Neuronal stem cell (in vitro differentiated cells): Measurements from ENCODE around the gene PACS1.

Experiments used
- DNase-seq: peaks from one replicate; pipeline ENCODE4 v3.0.0-alpha.2; 2013; ENCODE audit warnings: low spot score
- H2AFZ ChIP-seq: one replicate; pipeline ENCODE4 v1.6.1; 2013; ENCODE audit warnings: mild to moderate bottlenecking, low read length, inconsistent platforms
- H2AK5ac ChIP-seq: 2 replicates; pipeline ENCODE4 v1.6.1; 2013; ENCODE audit warnings: low read depth, mild to moderate bottlenecking, inconsistent platforms, low read length, moderate library complexity, mixed read lengths
- H2BK120ac ChIP-seq: 2 replicates; pipeline ENCODE4 v1.6.1; 2013; ENCODE audit warnings: low read depth, mild to moderate bottlenecking, inconsistent platforms, low read length, moderate library complexity, mixed read lengths
- H2BK12ac ChIP-seq: one replicate; pipeline ENCODE4 v1.6.1; 2013; ENCODE audit warnings: low read length, inconsistent platforms
- H2BK15ac ChIP-seq: 2 replicates; pipeline ENCODE4 v1.6.1; 2013; ENCODE audit warnings: mild to moderate bottlenecking, low read length, inconsistent platforms, mixed read lengths
- H2BK5ac ChIP-seq: one replicate; pipeline ENCODE4 v1.6.1; 2013; ENCODE audit warnings: inconsistent platforms, mild to moderate bottlenecking, low read length, moderate library complexity
- H3K14ac ChIP-seq: one replicate; pipeline ENCODE4 v1.6.1; 2013; ENCODE audit warnings: low read length, inconsistent platforms
- H3K18ac ChIP-seq: 2 replicates; pipeline ENCODE4 v1.6.1; 2013; ENCODE audit warnings: low read length, inconsistent platforms
- H3K23ac ChIP-seq: 2 replicates; pipeline ENCODE4 v1.6.1; 2013; ENCODE audit warnings: low read depth, mild to moderate bottlenecking, mixed read lengths, low read length, inconsistent platforms; ENCODE audit not compliant: poor library complexity
- H3K27ac ChIP-seq: replicated peaks from 3 replicates; pipeline ENCODE4 v1.5.1; 2013; ENCODE audit warnings: low read length, inconsistent platforms
- H3K27me3 ChIP-seq, 3 experiments: 2 replicates each; pipeline ENCODE4 v1.6.1; 2013; ENCODE audit warnings: low read length in 3 of 3, mild to moderate bottlenecking in 2 of 3, inconsistent platforms in 1 of 3, low read depth in 1 of 3, mixed read lengths in 1 of 3, moderate library complexity in 1 of 3; ENCODE audit not compliant: control insufficient read depth in 3 of 3, insufficient read depth in 3 of 3
- H3K36me3 ChIP-seq, 2 donors: replicated peaks in 1 of 2; 2 replicates each; pipeline ENCODE4 v1.6.1; 2013; ENCODE audit warnings: low read length in 2 of 2; ENCODE audit not compliant: control insufficient read depth in 2 of 2, insufficient read depth in 2 of 2
- H3K4ac ChIP-seq: 2 replicates; pipeline ENCODE4 v1.6.1; 2013; ENCODE audit warnings: inconsistent platforms, mild to moderate bottlenecking, low read length, moderate library complexity
- H3K4me1 ChIP-seq, 2 donors: 1 replicate in 1 of 2; 2 replicates in 1 of 2; pipeline ENCODE4 v1.6.1; 2013; ENCODE audit warnings: low read length in 2 of 2, low read depth in 1 of 2; ENCODE audit not compliant: control insufficient read depth in 2 of 2, insufficient read depth in 1 of 2
- H3K4me2 ChIP-seq: one replicate; pipeline ENCODE4 v1.6.1; 2013; ENCODE audit warnings: mild to moderate bottlenecking, low read length, inconsistent platforms; ENCODE audit not compliant: insufficient read depth, poor library complexity, severe bottlenecking
- H3K4me3 ChIP-seq, 2 donors: 2 replicates each; pipeline ENCODE4 v1.5.1; 2013; ENCODE audit warnings: low read length in 2 of 2, mild to moderate bottlenecking in 2 of 2, inconsistent platforms in 1 of 2, moderate library complexity in 1 of 2
- H3K79me1 ChIP-seq: one replicate; pipeline ENCODE4 v1.6.1; 2013; ENCODE audit warnings: low read depth, mild to moderate bottlenecking, inconsistent platforms, low read length, moderate library complexity
- H3K9ac ChIP-seq: one replicate; pipeline ENCODE4 v1.6.1; 2013; ENCODE audit warnings: mild to moderate bottlenecking, low read depth, low read length, inconsistent platforms; ENCODE audit not compliant: poor library complexity
- H3K9me3 ChIP-seq, 2 donors: replicated peaks in 1 of 2; 2 replicates each; pipeline versions ENCODE3 to v1.6.1; 2013; ENCODE audit warnings: low read length in 2 of 2, mild to moderate bottlenecking in 2 of 2, inconsistent platforms in 1 of 2, low read depth in 1 of 2, mixed read lengths in 1 of 2, moderate library complexity in 1 of 2; ENCODE audit not compliant: control insufficient read depth in 2 of 2, insufficient read depth in 1 of 2
- H4K8ac ChIP-seq: one replicate; pipeline ENCODE4 v1.6.1; 2013; ENCODE audit warnings: low read depth, mild to moderate bottlenecking, inconsistent platforms, low read length, moderate library complexity
- H4K91ac ChIP-seq: one replicate; pipeline ENCODE4 v1.6.1; 2013; ENCODE audit warnings: low read length, low read depth, mild to moderate bottlenecking, inconsistent platforms; ENCODE audit not compliant: poor library complexity
- WGBS, 2 donors: extraction: QIAGEN DNeasy Blood & Tissue Kit; methylation state at CpG; one replicate each; pipeline ENCODE4 v1.1.7; 2013; ENCODE audit warnings: missing lambda C conversion rate in 2 of 2, mixed read lengths in 1 of 2; ENCODE audit not compliant: insufficient read length in 2 of 2, insufficient replicate concordance in 1 of 2; ENCODE audit errors: extremely low coverage in 2 of 2; 5-methylcytosine and 5-hydroxymethylcytosine counted together

The PACS1 gene

DNA sequence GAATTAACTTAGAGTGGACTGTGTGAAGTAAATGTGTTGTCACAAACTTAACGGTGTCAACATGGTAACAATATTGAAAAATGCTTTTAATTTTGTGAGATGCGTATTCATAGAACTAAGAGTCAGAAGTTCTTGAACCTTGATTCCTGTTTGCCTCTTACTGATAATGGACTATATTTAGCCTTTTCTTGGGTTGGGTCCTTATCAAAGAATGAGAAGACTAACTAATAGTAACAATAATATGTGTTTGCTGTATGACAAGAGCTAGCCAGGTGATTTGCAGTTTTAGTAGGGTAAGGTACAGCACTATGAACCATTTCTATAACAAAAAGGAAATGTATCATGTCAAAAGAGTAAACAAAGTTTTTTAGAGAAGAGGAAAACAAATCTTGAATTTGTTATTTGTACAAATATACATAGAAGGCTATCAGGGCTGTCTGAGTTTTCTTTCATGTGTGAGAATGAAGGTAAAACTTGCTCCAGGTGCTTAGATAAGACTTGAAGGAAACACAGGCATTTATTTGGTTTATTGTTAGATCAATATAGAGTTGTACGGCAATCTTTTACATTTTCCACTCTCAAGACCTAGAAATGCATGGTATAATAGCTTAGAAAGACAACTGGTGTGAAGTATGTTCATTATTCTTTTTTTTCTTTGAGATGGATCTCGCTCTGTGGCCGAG lies 74.1 kb downstream of the PACS1 start:
- WGBS, 2 donors, result no CpG with 5 or more reads among the region's 5 CpGs
- Histone ChIP-seq H3K79me1 (no peaks in the 10 kb centered on the region), H3K27ac (no peak overlapping the region)

DNA sequence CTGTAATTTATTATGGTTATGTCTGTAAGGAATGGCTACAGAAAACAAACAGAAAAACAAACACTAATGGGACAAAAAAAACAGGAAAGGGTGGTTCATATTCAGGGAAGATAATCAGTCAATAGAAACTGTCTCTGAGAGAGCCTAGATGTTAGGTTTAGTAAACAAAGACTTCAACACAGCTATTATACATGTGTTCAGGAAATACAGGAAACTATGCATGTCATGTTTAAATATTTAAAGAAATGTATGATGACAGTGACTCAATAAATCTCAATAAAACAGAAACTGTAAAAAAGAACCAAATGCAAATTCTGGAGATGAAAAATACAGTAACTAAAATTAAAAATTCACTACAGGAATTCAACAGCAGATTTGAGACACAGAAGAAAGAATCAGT lies 76.0 kb downstream of the PACS1 start:
- no peak overlapping the region for H3K18ac ChIP-seq
- no peak overlapping the region for H3K4me2 ChIP-seq
- no peak overlapping the region for H3K4me3 ChIP-seq
- no peak overlapping the region for H2BK120ac ChIP-seq
- H3K27me3 ChIP-seq, result no peaks in the 10 kb centered on the region
- peaks cover 2 to 10% of the 10 kb centered on the region in 2 donors for H3K9me3 ChIP-seq
- H2BK15ac ChIP-seq, result no peak overlapping the region
- no peak overlapping the region for H3K4ac ChIP-seq
- H3K14ac ChIP-seq, result no peak overlapping the region
- no peak overlapping the region for H2BK5ac ChIP-seq
- no peak overlapping the region for H3K9ac ChIP-seq
- no peak overlapping the region for H2BK12ac ChIP-seq
- no peaks in the 10 kb centered on the region for H3K79me1 ChIP-seq
- peaks cover 0 to 4% of the 10 kb centered on the region in 2 donors for H3K4me1 ChIP-seq
- H4K91ac ChIP-seq, result no peak overlapping the region
- no peak overlapping the region for H3K27ac ChIP-seq
- no peak for DNase-seq
- H3K36me3 ChIP-seq, result no peaks in the 10 kb centered on the region
- no peak overlapping the region for H2AFZ ChIP-seq
- no peak overlapping the region for H4K8ac ChIP-seq
- H2AK5ac ChIP-seq, result no peak overlapping the region
- no peak overlapping the region for H3K23ac ChIP-seq

More for the DNA sequence above, 74.1 kb downstream of the PACS1 start:
- Histone ChIP-seq H3K9ac (no peak overlapping the region), H3K18ac (no peak overlapping the region), H3K27me3 (no peaks in the 10 kb centered on the region), H2AFZ (no peak overlapping the region), H2BK15ac (no peak overlapping the region), H4K91ac (no peak overlapping the region), H2BK12ac (no peak overlapping the region), H3K36me3 (no peaks in the 10 kb centered on the region), H2AK5ac (no peak overlapping the region), H3K4me2 (no peak overlapping the region), H4K8ac (no peak overlapping the region), H3K4ac (no peak overlapping the region), H3K4me3 (no peak overlapping the region), H2BK120ac (no peak overlapping the region), H2BK5ac (no peak overlapping the region), H3K14ac (no peak overlapping the region), H3K23ac (no peak overlapping the region), H3K9me3 (peaks cover 2 to 10% of the 10 kb centered on the region in 2 donors), H3K4me1 (no peaks in the 10 kb centered on the region)
- no peak for DNase-seq

DNA sequence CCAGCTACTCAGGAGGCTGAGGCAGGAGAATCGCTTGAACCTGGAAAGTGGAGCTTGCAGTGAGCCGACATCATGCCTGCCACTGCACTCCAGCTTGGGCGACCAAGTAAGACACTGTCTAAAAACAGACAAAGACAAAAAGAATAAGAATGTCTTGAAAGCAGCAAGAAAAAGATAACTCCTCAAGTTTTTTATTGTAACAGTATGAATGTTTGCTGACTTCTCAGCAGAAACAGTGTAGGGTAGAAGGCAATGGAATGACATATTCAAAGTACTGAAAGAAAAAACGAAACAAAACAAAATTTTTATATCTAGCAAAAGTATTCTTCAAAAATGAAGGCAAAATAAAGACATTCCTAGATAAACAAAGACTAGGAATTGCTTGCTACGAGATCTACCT lies 76.9 kb downstream of the PACS1 start:
- H2BK15ac ChIP-seq, result no peak overlapping the region
- no peak for DNase-seq
- no peaks in the 10 kb centered on the region for H3K36me3 ChIP-seq
- WGBS, 2 donors, result no CpG with 5 or more reads among the region's 5 CpGs
- no peak overlapping the region for H2AK5ac ChIP-seq
- H3K4ac ChIP-seq, result no peak overlapping the region
- H3K18ac ChIP-seq, result no peak overlapping the region
- H3K14ac ChIP-seq, result no peak overlapping the region
- peaks cover 2 to 10% of the 10 kb centered on the region in 2 donors for H3K9me3 ChIP-seq
- H2BK12ac ChIP-seq, result no peak overlapping the region
- H3K4me2 ChIP-seq, result no peak overlapping the region
- H2BK5ac ChIP-seq, result no peak overlapping the region
- H3K27ac ChIP-seq, result no peak overlapping the region
- H3K23ac ChIP-seq, result no peak overlapping the region
- H3K9ac ChIP-seq, result no peak overlapping the region
- H4K8ac ChIP-seq, result no peak overlapping the region
- H2AFZ ChIP-seq, result no peak overlapping the region
- H2BK120ac ChIP-seq, result no peak overlapping the region
- H4K91ac ChIP-seq, result no peak overlapping the region
- no peak overlapping the region for H3K4me3 ChIP-seq
- peaks cover 0 to 4% of the 10 kb centered on the region in 2 donors for H3K4me1 ChIP-seq
- H3K27me3 ChIP-seq, result no peaks in the 10 kb centered on the region
- H3K79me1 ChIP-seq, result no peaks in the 10 kb centered on the region

DNA sequence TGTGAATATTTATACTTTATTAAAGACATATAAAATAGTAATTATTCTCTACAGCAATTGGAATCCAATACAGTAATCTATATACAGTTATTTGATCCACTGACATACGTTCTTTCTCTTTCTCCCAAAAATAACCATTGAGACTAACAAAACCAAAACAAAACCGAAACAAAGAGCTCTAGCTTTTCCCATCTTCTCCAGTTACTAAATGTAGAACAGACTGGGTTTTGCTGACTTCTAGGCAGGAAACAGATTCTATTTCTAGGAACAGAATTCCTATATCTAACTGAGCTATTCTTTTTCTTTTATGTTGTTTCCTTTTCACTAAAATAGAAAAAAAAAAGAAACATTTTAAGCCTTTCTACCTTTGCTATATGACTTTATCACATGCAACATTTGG lies 80.1 kb downstream of the PACS1 start:
- no peak for DNase-seq

More for the DNA sequence above, 80.1 kb downstream of the PACS1 start:
- Histone ChIP-seq H2AK5ac (no peak overlapping the region), H2AFZ (no peak overlapping the region), H3K27ac (no peak overlapping the region), H3K79me1 (no peaks in the 10 kb centered on the region), H3K36me3 (no peaks in the 10 kb centered on the region), H3K14ac (no peak overlapping the region), H3K9me3 (peaks cover 2 to 17% of the 10 kb centered on the region in 2 donors), H4K8ac (no peak overlapping the region), H3K27me3 (no peaks in the 10 kb centered on the region), H3K23ac (no peak overlapping the region), H3K4me2 (no peak overlapping the region), H3K18ac (no peak overlapping the region), H4K91ac (no peak overlapping the region), H3K4me3 (no peak overlapping the region), H3K9ac (no peak overlapping the region), H3K4me1 (peaks cover 0 to 4% of the 10 kb centered on the region in 2 donors), H3K4ac (no peak overlapping the region), H2BK15ac (no peak overlapping the region), H2BK12ac (no peak overlapping the region), H2BK120ac (no peak overlapping the region), H2BK5ac (no peak overlapping the region)
- WGBS, 2 donors, result 100% methylated on average over 2 of the region's 2 CpGs; no CpG with 5 or more reads in 1 of the 2 donors
